Calu3 (cell line): ENCODE results near the gene MMP2. TPM values are rescaled to one million over a fixed set of nuclear protein-coding genes. Genes with fewer than 3 reads are reported as not detected.
A peak's percentile ranks its signal among the peaks of the same experiment; 100 is the strongest.

Source experiments
- Bru-seq: library from RNA; stranded (reverse); fragments of 400-500 nt; gene quantifications from one replicate; lab custom pipeline; 2021; lab: Mats Ljungman, UMichigan
- BruChase-seq, 2 experiments: library from RNA; stranded (reverse); fragments of 400-500 nt; gene quantifications; one replicate each; lab custom pipeline; 2021; lab: Mats Ljungman, UMichigan
- BruUV-seq: library from RNA; stranded (reverse); fragments of 400-500 nt; replicated peaks from 2 replicates; lab custom pipeline; 2021; lab: Mats Ljungman, UMichigan
- CTCF ChIA-PET: fragments of 300-600 bp; sonication (Branson Sonifier 250); formaldehyde crosslinking; loops from one replicate; lab custom pipeline; 2022; ENCODE audit warnings: antibody characterized with exemption; lab: Charles Lee
- DNase-seq: peaks from one replicate; pipeline ENCODE4 v3.0.0; 2022
- H3K27ac Mint-ChIP-seq: one replicate; pipeline ENCODE4 v1.8.0; 2022; ENCODE audit warnings: mixed read lengths; ENCODE audit not compliant: unreplicated experiment
- H3K27me3 Mint-ChIP-seq: one replicate; pipeline ENCODE4 v1.8.0; 2022; ENCODE audit warnings: mixed read lengths; ENCODE audit not compliant: unreplicated experiment
- H3K36me3 Mint-ChIP-seq: one replicate; pipeline ENCODE4 v1.8.0; 2022; ENCODE audit warnings: mild to moderate bottlenecking, moderate library complexity, mixed read lengths; ENCODE audit not compliant: insufficient read depth, unreplicated experiment
- H3K4me1 Mint-ChIP-seq: one replicate; pipeline ENCODE4 v1.8.0; 2022; ENCODE audit warnings: mild to moderate bottlenecking, low read depth, mixed read lengths; ENCODE audit not compliant: unreplicated experiment
- H3K4me3 Mint-ChIP-seq: one replicate; pipeline ENCODE4 v1.8.0; 2022; ENCODE audit warnings: mild to moderate bottlenecking, low read depth, moderate library complexity, mixed read lengths; ENCODE audit not compliant: unreplicated experiment
- H3K9me3 Mint-ChIP-seq: one replicate; pipeline ENCODE4 v1.8.0; 2022; ENCODE audit warnings: low read depth, mixed read lengths; ENCODE audit not compliant: unreplicated experiment
- CTCF ChIP-seq: fragments of 200-600 bp; IDR thresholded peaks from one replicate; pipeline ENCODE4 v1.8.0; 2022; ENCODE audit warnings: antibody characterized with exemption; ENCODE audit not compliant: unreplicated experiment
- intact Hi-C: fragments of 100-400 bp; cut with micrococcal nuclease; formaldehyde crosslinking; loops from one replicate; pipeline ENCODE4 v1.10.0; 2022; ENCODE audit not compliant: unreplicated experiment
- long read RNA-seq: library from polyadenylated mRNA; stranded (forward); transcript quantifications from one replicate; pipeline ENCODE4 v2.0.0, GENCODE V29; 2022
- total RNA-seq: library from RNA; stranded (reverse); gene quantifications from 2 replicates; pipeline ENCODE4 v1.2.3, GENCODE V29; 2022

Gene MMP2
- total RNA-seq, result not detected in 2 replicates
- percentile 2 among the genes with signal in this experiment for Bru-seq, nascent RNA
- BruChase-seq, experiment 1, labeled RNA remaining after a 6-hour chase, result percentile 2 among the genes with signal in this experiment
- BruChase-seq, experiment 2, labeled RNA remaining after a 2-hour chase, result percentile 1 among the genes with signal in this experiment
- long read RNA-seq, result 0 reads

- DNase-seq, result no peak
- no peak within 1 kb of the TSS for H3K27ac Mint-ChIP-seq
- intact Hi-C loops, result no loop called here
- CTCF ChIA-PET, result no interaction called here
- no peaks in the 10 kb centered on the region for H3K4me1 Mint-ChIP-seq
- no TSS peak for BruUV-seq
- no peaks in the 10 kb centered on the region for H3K9me3 Mint-ChIP-seq
- peaks cover 80% of the 10 kb centered on the region for H3K27me3 Mint-ChIP-seq
- no peak within 1 kb of the TSS for H3K4me3 Mint-ChIP-seq
- TF ChIP-seq CTCF, result no peak
- H3K36me3 Mint-ChIP-seq, result no peaks in the 10 kb centered on the region
Observed at GRCh38 chr16:55478827-55479429, at the start of gene MMP2. MMP2 (plus strand) TSS chr16:55479198; CDS start chr16:55479480, 282 bp downstream.

GRCh38 chr16:55433030-55433429, 46.0 kb upstream of the MMP2 start:
- no TSS peak for BruUV-seq
- TF ChIP-seq CTCF, result no peak
- Mint-ChIP-seq H3K36me3 (no peaks in the 10 kb centered on the region), H3K27me3 (peaks cover 35% of the 10 kb centered on the region), H3K27ac (no peak overlapping the region), H3K4me3 (no peak overlapping the region), H3K4me1 (peaks cover 8% of the 10 kb centered on the region), H3K9me3 (peaks cover 3% of the 10 kb centered on the region)
- DNase-seq, result no peak
- intact Hi-C loops, result no loop called here
- CTCF ChIA-PET, result no interaction called here

GRCh38 chr16:55433535-55433934, 45.5 kb upstream of the MMP2 start:
- Mint-ChIP-seq H3K4me1 (peaks cover 8% of the 10 kb centered on the region), H3K27me3 (peaks cover 35% of the 10 kb centered on the region), H3K9me3 (peaks cover 3% of the 10 kb centered on the region), H3K27ac (no peak overlapping the region), H3K36me3 (no peaks in the 10 kb centered on the region), H3K4me3 (no peak overlapping the region)
- BruUV-seq, result no TSS peak
- DNase-seq, result no peak
- no peak for TF ChIP-seq CTCF
- CTCF ChIA-PET, result no interaction called here
- intact Hi-C loops, result no loop called here

- no peak for TF ChIP-seq CTCF
- no peak overlapping the region for H3K27ac Mint-ChIP-seq
- no peak for DNase-seq
- CTCF ChIA-PET, result no interaction called here
- intact Hi-C loops, result no loop called here
- peaks cover 3% of the 10 kb centered on the region for H3K9me3 Mint-ChIP-seq
- H3K4me1 Mint-ChIP-seq, result peaks cover 8% of the 10 kb centered on the region
- no TSS peak for BruUV-seq
- H3K36me3 Mint-ChIP-seq, result no peaks in the 10 kb centered on the region
- no peak overlapping the region for H3K4me3 Mint-ChIP-seq
- peaks cover 35% of the 10 kb centered on the region for H3K27me3 Mint-ChIP-seq
Observed at GRCh38 chr16:55434000-55434399, 45.0 kb upstream of the MMP2 start.
